ENCODE data around the gene CTXND1. TPM values are rescaled to one million over a fixed set of nuclear protein-coding genes. Genes with fewer than 3 reads are reported as not detected.

The CTXND1 gene
- total RNA-seq, 2 donors from 2014 or later = 0.04 TPM; not detected in 1

GRCh38 chr15:80179025-80179759, 72.8 kb downstream of the CTXND1 start:
- no peaks in the 10 kb centered on the region for H3K36me3 ChIP-seq (ENCODE audit: control insufficient read depth, insufficient read depth, low read length)
- H3K27me3 ChIP-seq (ENCODE audit: control insufficient read depth, insufficient read depth, low read length, poor library complexity, severe bottlenecking) = no peaks in the 10 kb centered on the region
- no peak for DNase-seq
- no peak overlapping the region for H3K27ac ChIP-seq (ENCODE audit: low read depth, low read length)
- Mint-ChIP-seq H3K27ac (no peak overlapping the region), H3K9me3 (no peaks in the 10 kb centered on the region), H3K4me3 (no peak overlapping the region), H3K27me3 (ENCODE audit: insufficient read depth) (no peaks in the 10 kb centered on the region), H3K4me1 (no peaks in the 10 kb centered on the region), H3K36me3 (ENCODE audit: low read depth) (peaks cover 15% of the 10 kb centered on the region)
- TF ChIP-seq, protein P1, sequence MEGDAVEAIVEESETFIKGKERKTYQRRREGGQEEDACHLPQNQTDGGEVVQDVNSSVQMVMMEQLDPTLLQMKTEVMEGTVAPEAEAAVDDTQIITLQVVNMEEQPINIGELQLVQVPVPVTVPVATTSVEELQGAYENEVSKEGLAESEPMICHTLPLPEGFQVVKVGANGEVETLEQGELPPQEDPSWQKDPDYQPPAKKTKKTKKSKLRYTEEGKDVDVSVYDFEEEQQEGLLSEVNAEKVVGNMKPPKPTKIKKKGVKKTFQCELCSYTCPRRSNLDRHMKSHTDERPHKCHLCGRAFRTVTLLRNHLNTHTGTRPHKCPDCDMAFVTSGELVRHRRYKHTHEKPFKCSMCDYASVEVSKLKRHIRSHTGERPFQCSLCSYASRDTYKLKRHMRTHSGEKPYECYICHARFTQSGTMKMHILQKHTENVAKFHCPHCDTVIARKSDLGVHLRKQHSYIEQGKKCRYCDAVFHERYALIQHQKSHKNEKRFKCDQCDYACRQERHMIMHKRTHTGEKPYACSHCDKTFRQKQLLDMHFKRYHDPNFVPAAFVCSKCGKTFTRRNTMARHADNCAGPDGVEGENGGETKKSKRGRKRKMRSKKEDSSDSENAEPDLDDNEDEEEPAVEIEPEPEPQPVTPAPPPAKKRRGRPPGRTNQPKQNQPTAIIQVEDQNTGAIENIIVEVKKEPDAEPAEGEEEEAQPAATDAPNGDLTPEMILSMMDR (conservative IDR thresholded peaks at IDR 0.05) = no peak
- no peak overlapping the region for H3K9ac ChIP-seq (ENCODE audit: extremely low read depth, low read length, poor library complexity, severe bottlenecking)
- H3K4me3 ChIP-seq (ENCODE audit: low read length) = no peak overlapping the region
- WGBS, 2 experiments (ENCODE audit: insufficient coverage in 1 of 2, insufficient read length in 1 of 2) = 92% methylated on average over 14 to 17 of the region's 17 CpGs
- no peaks in the 10 kb centered on the region for H3K9me3 ChIP-seq (ENCODE audit: control insufficient read depth, low read length)
- H3K4me1 ChIP-seq (ENCODE audit: control insufficient read depth, insufficient read depth, low read length) = no peaks in the 10 kb centered on the region

DNA sequence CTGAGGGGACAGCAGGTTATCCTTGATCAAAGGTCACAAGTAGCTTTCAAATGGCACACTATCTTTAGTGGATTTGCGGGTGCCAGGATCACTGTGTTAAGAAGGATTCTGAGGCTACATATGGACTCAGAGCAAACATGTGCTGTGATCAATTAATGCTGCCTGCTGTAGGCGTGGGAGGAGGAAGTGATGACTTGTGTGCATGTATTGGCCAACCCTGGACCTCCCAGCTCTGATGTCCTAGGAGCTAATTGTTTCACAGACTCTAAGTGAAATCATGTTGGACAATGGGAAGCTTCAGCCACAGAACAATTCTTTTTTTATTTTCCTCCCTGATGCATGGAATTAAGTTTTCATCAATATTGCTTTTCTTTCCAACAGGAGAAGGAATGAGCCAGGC, 74.9 kb downstream of the CTXND1 start:
- H3K4me3 ChIP-seq (ENCODE audit: low read length) = no peak overlapping the region
- no peaks in the 10 kb centered on the region for H3K4me1 ChIP-seq (ENCODE audit: control insufficient read depth, insufficient read depth, low read length)
- H3K9ac ChIP-seq (ENCODE audit: extremely low read depth, low read length, poor library complexity, severe bottlenecking) = no peak overlapping the region
- no peaks in the 10 kb centered on the region for H3K27me3 ChIP-seq (ENCODE audit: control insufficient read depth, insufficient read depth, low read length, poor library complexity, severe bottlenecking)
- no peak overlapping the region for H3K27ac Mint-ChIP-seq
- no peaks in the 10 kb centered on the region for H3K36me3 ChIP-seq (ENCODE audit: control insufficient read depth, insufficient read depth, low read length)
- no peak overlapping the region for H3K4me3 Mint-ChIP-seq
- H3K9me3 Mint-ChIP-seq = no peaks in the 10 kb centered on the region
- H3K36me3 Mint-ChIP-seq (ENCODE audit: low read depth) = peaks cover 16% of the 10 kb centered on the region
- no peaks in the 10 kb centered on the region for H3K9me3 ChIP-seq (ENCODE audit: control insufficient read depth, low read length)
- no peak for DNase-seq
- 87 to 100% methylated on average over 2 of the region's 2 CpGs for WGBS, 2 experiments (ENCODE audit: insufficient coverage in 1 of 2, insufficient read length in 1 of 2)
- TF ChIP-seq, protein P1 (conservative IDR thresholded peaks at IDR 0.05) = no peak
- no peaks in the 10 kb centered on the region for H3K27me3 Mint-ChIP-seq (ENCODE audit: insufficient read depth)
- no peaks in the 10 kb centered on the region for H3K4me1 Mint-ChIP-seq
- no peak overlapping the region for H3K27ac ChIP-seq (ENCODE audit: low read depth, low read length)

DNA sequence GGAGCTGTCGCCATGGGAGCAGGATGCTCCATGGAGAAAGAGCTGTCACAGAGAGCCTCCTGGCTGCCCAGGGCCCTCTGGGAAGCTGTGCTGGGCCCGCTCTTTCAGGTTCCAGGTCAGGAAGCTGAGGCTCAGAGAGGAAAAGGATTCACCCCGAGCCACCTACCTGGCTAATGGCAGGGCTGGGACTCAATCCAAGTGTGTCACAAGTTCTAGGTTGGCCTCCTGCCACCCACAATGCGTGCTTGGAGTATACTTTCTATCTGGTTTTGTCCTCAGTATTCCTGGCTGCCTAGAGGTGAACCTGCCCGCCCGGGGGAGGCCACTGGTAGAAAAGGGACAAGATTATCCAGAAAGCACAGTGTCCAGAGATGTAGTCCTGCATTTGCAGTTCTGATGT, 75.6 kb downstream of the CTXND1 start:
- no peak overlapping the region for H3K27ac Mint-ChIP-seq
- no peaks in the 10 kb centered on the region for H3K9me3 Mint-ChIP-seq
- H3K36me3 Mint-ChIP-seq (ENCODE audit: low read depth) = peaks cover 18% of the 10 kb centered on the region

More for the DNA sequence above, 75.6 kb downstream of the CTXND1 start:
- 79 to 80% methylated on average over 6 of the region's 6 CpGs for WGBS, 2 experiments (ENCODE audit: insufficient coverage in 1 of 2, insufficient read length in 1 of 2)
- no peak for DNase-seq
- Histone ChIP-seq H3K36me3 (ENCODE audit: control insufficient read depth, insufficient read depth, low read length) (no peaks in the 10 kb centered on the region), H3K9ac (ENCODE audit: extremely low read depth, low read length, poor library complexity, severe bottlenecking) (no peak overlapping the region), H3K4me3 (ENCODE audit: low read length) (no peak overlapping the region), H3K4me1 (ENCODE audit: control insufficient read depth, insufficient read depth, low read length) (no peaks in the 10 kb centered on the region), H3K9me3 (ENCODE audit: control insufficient read depth, low read length) (no peaks in the 10 kb centered on the region), H3K27me3 (ENCODE audit: control insufficient read depth, insufficient read depth, low read length, poor library complexity, severe bottlenecking) (no peaks in the 10 kb centered on the region), H3K27ac (ENCODE audit: low read depth, low read length) (no peak overlapping the region)
- H3K4me3 Mint-ChIP-seq = no peak overlapping the region
- TF ChIP-seq, protein P1 (conservative IDR thresholded peaks at IDR 0.05) = no peak
- no peaks in the 10 kb centered on the region for H3K27me3 Mint-ChIP-seq (ENCODE audit: insufficient read depth)
- no peaks in the 10 kb centered on the region for H3K4me1 Mint-ChIP-seq

Measured in endodermal cell (in vitro differentiated cells).